Right lobe of liver (tissue), 6 donors: ENCODE data around the gene FUT1. TPM values are rescaled to one million over a fixed set of nuclear protein-coding genes. Genes with fewer than 3 reads are reported as not detected.

Experiments
- ATAC-seq, 4 donors: fragments of 200-7000 bp; cut with Tn5 transposase; one replicate each; pipeline ENCODE4 v1.9.1; 2020; ENCODE audit warnings: mild to moderate bottlenecking in 4 of 4, moderate library complexity in 4 of 4
- DNase-seq, 3 donors: peaks; one replicate each; pipeline ENCODE4 v3.0.0-alpha.2; 2020
- H3K27ac ChIP-seq, 3 donors: fragments of 200-600 bp; one replicate each; pipeline ENCODE4 v1.8.0; 2022
- H3K27me3 ChIP-seq, 2 donors: fragments of 200-600 bp; one replicate each; pipeline ENCODE4 v1.8.0; 2022
- H3K36me3 ChIP-seq, 4 donors: fragments of 200-600 bp; sonication (generic) in 1 of 4; one replicate each; pipeline versions ENCODE4 v1.5.1 to v1.8.0; 2017 to 2022; ENCODE audit warnings: control low read depth in 1 of 4
- H3K4me1 ChIP-seq, 4 donors: fragments of 200-600 bp; sonication (generic) in 1 of 4; one replicate each; pipeline versions ENCODE4 v1.5.1 to v1.8.0; 2017 to 2022; ENCODE audit warnings: control low read depth in 1 of 4
- H3K4me3 ChIP-seq, 3 donors: fragments of 200-600 bp; one replicate each; pipeline ENCODE4 v1.8.0; 2022
- H3K9me3 ChIP-seq, 4 donors: fragments of 200-600 bp; sonication (generic) in 1 of 4; one replicate each; pipeline versions ENCODE4 v1.5.1 to v1.8.0; 2017 to 2022; ENCODE audit warnings: control low read depth in 1 of 4
- POLR2A ChIP-seq: fragments of 450-650 bp; IDR thresholded peaks from one replicate; pipeline ENCODE4 v1.6.1; 2017; ENCODE audit warnings: antibody characterized with exemption, mild to moderate bottlenecking
- WGBS: methylation state at CpG from one replicate; pipeline ENCODE4 v1.1.6; 2018; ENCODE audit warnings: low coverage, low lambda C conversion rate; ENCODE audit not compliant: insufficient coverage; ENCODE audit errors: missing lambda C conversion rate; 5-methylcytosine and 5-hydroxymethylcytosine counted together
- intact Hi-C, 2 donors: fragments of 100-400 bp; cut with DNase I; formaldehyde crosslinking; loops; one replicate each; pipeline versions ENCODE4 v1.11.2 to v1.14.1; 2022
- total RNA-seq, 6 experiments: library from RNA; depleted of rRNA in 2 of 6; stranded (reverse); fragments of >200 nt in 2 of 6; fragmentation: NEBNext Ultra II Directional in 3 of 6; extraction: Animal tissue kit (Norgen Biotek cat#: 25700) in 3 of 6; gene quantifications; one replicate each; pipeline versions ENCODE4 v1.1.0 to v1.2.4, GENCODE V29; 2016 to 2023
- TF ChIP-seq, protein P1 (sequence below), 4 donors: fragments of 200-600 bp in 3 of 4; fragments of 450-650 bp in 1 of 4; IDR thresholded peaks; one replicate each; pipeline versions ENCODE4 v1.5.1 to v1.8.0; 2016 to 2022; ENCODE audit warnings: antibody characterized with exemption in 4 of 4, mild to moderate bottlenecking in 2 of 4
- donor health status: DM: no; HTN: yes; CAD: no.
- donor health status: DM: no; HTN: no; CAD: no.
- donor health status: DM: no; HTN: no; CAD: no.
- donor health status: DM: no; HTN: yes; CAD: no.
- donor health status: DM: no; HTN: yes; CAD: no.

Gene FUT1
- total RNA-seq, 6 experiments from 2014 or later = 0.22 to 1.9 (median 0.93) TPM

- ATAC-seq = peak; percentile 7 to 37 (median 18)
- DNase-seq = peak in 1 of 3 donors; percentile 79
- H3K4me3 ChIP-seq = peak within 1 kb of the TSS; percentile 47 to 58 (median 54)
- no peaks in the 10 kb centered on the region for H3K9me3 ChIP-seq
- 72% methylated on average over 8 of the region's 27 CpGs for WGBS
- no peaks in the 10 kb centered on the region for H3K27me3 ChIP-seq
- TF ChIP-seq POLR2A = peak; percentile 33
- TF ChIP-seq, protein P1, sequence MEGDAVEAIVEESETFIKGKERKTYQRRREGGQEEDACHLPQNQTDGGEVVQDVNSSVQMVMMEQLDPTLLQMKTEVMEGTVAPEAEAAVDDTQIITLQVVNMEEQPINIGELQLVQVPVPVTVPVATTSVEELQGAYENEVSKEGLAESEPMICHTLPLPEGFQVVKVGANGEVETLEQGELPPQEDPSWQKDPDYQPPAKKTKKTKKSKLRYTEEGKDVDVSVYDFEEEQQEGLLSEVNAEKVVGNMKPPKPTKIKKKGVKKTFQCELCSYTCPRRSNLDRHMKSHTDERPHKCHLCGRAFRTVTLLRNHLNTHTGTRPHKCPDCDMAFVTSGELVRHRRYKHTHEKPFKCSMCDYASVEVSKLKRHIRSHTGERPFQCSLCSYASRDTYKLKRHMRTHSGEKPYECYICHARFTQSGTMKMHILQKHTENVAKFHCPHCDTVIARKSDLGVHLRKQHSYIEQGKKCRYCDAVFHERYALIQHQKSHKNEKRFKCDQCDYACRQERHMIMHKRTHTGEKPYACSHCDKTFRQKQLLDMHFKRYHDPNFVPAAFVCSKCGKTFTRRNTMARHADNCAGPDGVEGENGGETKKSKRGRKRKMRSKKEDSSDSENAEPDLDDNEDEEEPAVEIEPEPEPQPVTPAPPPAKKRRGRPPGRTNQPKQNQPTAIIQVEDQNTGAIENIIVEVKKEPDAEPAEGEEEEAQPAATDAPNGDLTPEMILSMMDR (IDR thresholded peaks at IDR 0.05) = no peak
- intact Hi-C loops = no loop called here
- H3K36me3 ChIP-seq = no peaks in the 10 kb centered on the region
- H3K27ac ChIP-seq = peak within 1 kb of the TSS; percentile 59 to 72 (median 67)
- H3K4me1 ChIP-seq = peaks cover 0 to 5% (median 0%) of the 10 kb centered on the region in 4 donors
Observed at GRCh38 chr19:48740164-48740972, 12.1 kb downstream of the FUT1 start, which contains the start of gene RASIP1. RASIP1 (minus strand) TSS chr19:48740610; CDS start chr19:48740282, 328 bp downstream.

DNA sequence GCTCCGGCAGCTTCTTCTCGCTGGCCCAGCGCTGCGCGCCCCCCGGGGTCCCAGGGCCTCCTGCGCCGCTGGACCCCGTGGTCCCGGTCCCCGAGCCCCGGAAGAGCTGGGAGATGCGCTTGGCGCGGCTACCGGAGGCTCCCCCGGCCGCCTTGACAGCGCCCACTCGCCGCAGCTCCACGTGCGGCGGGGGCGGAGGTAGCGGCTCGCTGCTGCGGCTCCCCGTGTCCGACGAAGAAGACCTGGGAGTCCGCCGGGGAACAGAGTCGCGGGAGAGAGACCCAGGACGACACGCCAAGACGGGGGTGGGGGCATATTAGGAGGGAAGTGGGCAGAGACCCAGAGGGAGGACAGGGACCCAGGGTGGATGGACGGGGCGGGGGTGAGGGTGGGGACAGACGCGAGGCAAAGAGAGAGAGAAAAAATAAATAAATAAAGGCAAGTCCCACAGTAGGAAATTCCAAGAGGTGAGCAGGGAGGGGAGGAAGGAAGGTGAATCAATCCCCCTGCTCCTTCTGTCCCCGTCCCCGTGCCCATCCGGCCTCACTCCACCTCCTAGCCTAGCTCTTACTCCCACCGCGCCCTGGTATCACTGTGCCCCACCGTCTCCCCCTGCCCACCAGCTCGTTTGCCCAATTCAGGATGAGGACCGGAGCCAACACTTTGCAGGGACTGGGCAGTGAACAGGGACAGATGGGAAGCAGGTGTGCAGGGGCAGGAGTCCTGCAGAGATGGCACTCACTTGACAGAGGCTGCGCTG lies 12.9 kb downstream of the FUT1 start:
- Histone ChIP-seq H3K4me3 (peak overlapping the region; percentile 47 to 58 (median 54)), H3K27me3 (no peaks in the 10 kb centered on the region), H3K4me1 (peaks cover 0 to 5% (median 0%) of the 10 kb centered on the region in 4 donors), H3K27ac (peak overlapping the region; percentile 59 to 72 (median 67)), H3K9me3 (no peaks in the 10 kb centered on the region), H3K36me3 (no peaks in the 10 kb centered on the region)
- intact Hi-C loops = loop anchor here in 1 of 2 donors (10.0 kb wide), 1 partner anchor 65 kb away; the partner anchor contains the start of gene NTN5
- DNase-seq = no peak
- WGBS = 37% methylated on average over 34 of the region's 51 CpGs
- TF ChIP-seq POLR2A = no peak
- TF ChIP-seq, protein P1 (IDR thresholded peaks at IDR 0.05) = no peak
- no peak for ATAC-seq

GRCh38 chr19:48738557-48739403 lies 13.7 kb downstream of the FUT1 start:
- ATAC-seq = peak; percentile 86 to 95 (median 92)
- peaks cover 0 to 5% (median 0%) of the 10 kb centered on the region in 4 donors for H3K4me1 ChIP-seq
- 10% methylated on average over 6 of the region's 96 CpGs for WGBS
- intact Hi-C loops = loop anchor here in 1 of 2 donors (10.0 kb wide), 1 partner anchor 64 kb away; the partner anchor contains the start of gene NTN5
- TF ChIP-seq POLR2A = peak; percentile 46
- TF ChIP-seq, protein P1 (IDR thresholded peaks at IDR 0.05) = peak; percentile 38 to 71 (median 52)
- H3K27me3 ChIP-seq = no peaks in the 10 kb centered on the region
- DNase-seq = peak; percentile 97 to 98 (median 98)
- H3K9me3 ChIP-seq = no peaks in the 10 kb centered on the region
- H3K4me3 ChIP-seq = peak overlapping the region; percentile 47 to 58 (median 54)
- peak overlapping the region; percentile 59 to 72 (median 67) for H3K27ac ChIP-seq
- no peaks in the 10 kb centered on the region for H3K36me3 ChIP-seq
